ENCODE results near the gene TPM3. TPM values are rescaled to one million over a fixed set of nuclear protein-coding genes. Genes with fewer than 3 reads are reported as not detected.

Gene TPM3
- 438 and 559 TPM in 2 replicates for total RNA-seq

GRCh38 chr1:154191990-154192461 is at the start of gene TPM3:
Gene TPM3 (minus strand): TSS chr1:154192100. CDS start chr1:154192018, 82 bp downstream.

GRCh38 chr1:154220071-154220969 is 28.4 kb upstream of the TPM3 start, which contains the start of gene UBAP2L:
Gene UBAP2L (plus strand): TSS chr1:154220955. CDS start chr1:154225124, 4,169 bp downstream.

GRCh38 chr1:154206196-154206595 is 14.3 kb upstream of the TPM3 start, which contains the start of gene CFAP141:
Gene CFAP141 (minus strand): TSS chr1:154206333. CDS start chr1:154206307, 26 bp downstream.

GRCh38 chr1:154154534-154155191 is 37.2 kb downstream of the TPM3 start, which contains the start of gene NUP210L:
Gene NUP210L (minus strand): TSS chr1:154155073.

Other genes starting within 250 kb of the TPM3 start
- 10.9 and 14.4 TPM in 2 replicates for gene DENND4B, start 245.4 kb downstream of the TPM3 start, total RNA-seq
- 10.1 and 11.0 TPM in 2 replicates for gene CRTC2, start 233.5 kb downstream of the TPM3 start, total RNA-seq
- gene SLC39A1, start 228.6 kb downstream of the TPM3 start, total RNA-seq = 79.6 and 110 TPM in 2 replicates
- gene CREB3L4, start 224.2 kb downstream of the TPM3 start, total RNA-seq = 5.7 and 7.1 TPM in 2 replicates
- 191 and 214 TPM in 2 replicates for gene JTB, start 214.4 kb downstream of the TPM3 start, total RNA-seq
- gene RAB13, start 205.8 kb downstream of the TPM3 start, total RNA-seq = 26.1 and 33.9 TPM in 2 replicates
- 2,121 and 2,616 TPM in 2 replicates for gene RPS27, start 201.3 kb downstream of the TPM3 start, total RNA-seq
- gene NUP210L, start 37.0 kb downstream of the TPM3 start, total RNA-seq = not detected in 2 replicates
- gene CFAP141, start 14.2 kb upstream of the TPM3 start, total RNA-seq = not detected in 2 replicates
- 49.7 and 66.9 TPM in 2 replicates for gene UBAP2L, start 28.9 kb upstream of the TPM3 start, total RNA-seq
- gene HAX1, start 80.5 kb upstream of the TPM3 start, total RNA-seq = 152 and 174 TPM in 2 replicates
- 0.08 TPM in 1 of 2 replicates, not detected in the other for gene AQP10, start 129.0 kb upstream of the TPM3 start, total RNA-seq
- gene ATP8B2, start 133.4 kb upstream of the TPM3 start, total RNA-seq = 16.8 and 20.8 TPM in 2 replicates
- gene IL6R, start 213.2 kb upstream of the TPM3 start, total RNA-seq = 13.1 and 14.9 TPM in 2 replicates

Data from hair follicular keratinocyte (primary cell).